HuH-7 (cell line): ENCODE measurements around the gene TMEM259.

Source experiments
- DNase-seq: peaks from one replicate; pipeline ENCODE4 v3.0.0; 2011; ENCODE audit warnings: low spot score

The TMEM259 gene

DNA sequence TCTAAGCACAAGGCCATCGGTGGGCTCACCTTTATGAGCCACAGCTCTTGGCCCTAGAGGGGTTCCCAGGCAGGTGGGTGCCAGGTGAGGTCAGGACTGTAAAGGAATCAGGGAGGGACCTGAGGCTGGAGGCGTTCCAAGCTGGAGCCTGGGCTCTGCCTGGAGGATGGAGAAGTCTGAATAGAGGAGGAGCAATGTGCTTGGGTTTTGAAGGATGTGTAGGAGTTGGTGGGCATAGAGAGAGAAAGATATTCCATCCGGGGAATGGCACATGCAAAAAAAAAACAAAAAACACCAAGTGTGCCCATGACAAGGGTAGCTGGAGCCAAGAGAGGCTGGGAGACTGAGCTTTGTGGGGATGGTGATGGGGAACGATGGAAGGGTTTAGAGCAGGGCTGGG lies 18.3 kb downstream of the TMEM259 start:
- no peak for DNase-seq

GRCh38 chr19:1001538-1002166 lies 19.3 kb downstream of the TMEM259 start:
- peak; percentile 80 for DNase-seq

DNA sequence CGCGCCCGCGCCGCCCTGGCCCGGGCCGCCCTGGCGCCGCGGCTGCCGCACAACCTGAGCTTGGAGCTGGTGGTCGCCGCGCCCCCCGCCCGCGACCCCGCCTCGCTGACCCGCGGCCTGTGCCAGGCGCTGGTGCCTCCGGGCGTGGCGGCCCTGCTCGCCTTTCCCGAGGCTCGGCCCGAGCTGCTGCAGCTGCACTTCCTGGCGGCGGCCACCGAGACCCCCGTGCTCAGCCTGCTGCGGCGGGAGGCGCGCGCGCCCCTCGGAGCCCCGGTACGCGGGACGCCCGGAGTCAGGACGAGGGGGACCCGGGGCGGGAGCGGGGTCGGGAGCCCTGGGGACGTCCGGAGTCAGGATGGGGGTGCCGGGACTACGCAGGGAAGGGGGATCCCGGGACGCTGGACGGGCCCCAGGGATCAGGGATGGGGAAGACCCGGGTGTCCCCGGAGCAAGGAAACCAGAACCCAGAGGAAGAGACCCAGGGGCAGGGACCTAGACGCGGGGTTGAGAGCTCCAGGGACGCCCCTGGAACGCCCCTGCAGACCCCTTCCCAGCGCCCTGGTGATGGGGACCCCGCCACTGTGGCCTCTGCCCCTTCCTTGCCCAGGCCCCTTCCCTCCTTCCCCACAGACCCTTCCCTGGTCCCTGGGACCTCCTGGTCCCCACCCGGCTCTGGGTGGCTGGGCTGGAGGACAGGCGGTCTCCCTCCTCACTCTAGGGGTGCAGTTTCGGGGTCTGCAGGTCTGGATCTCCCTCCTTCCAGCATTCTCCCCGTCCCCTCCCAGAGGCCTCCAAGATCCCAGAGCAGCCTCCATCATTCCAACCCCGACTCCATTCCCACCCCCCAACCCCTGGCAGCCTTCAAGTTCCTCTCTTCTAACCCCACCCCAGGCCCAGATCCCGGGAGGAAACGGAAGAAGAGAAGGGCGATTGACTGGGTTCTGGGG lies 20.1 kb downstream of the TMEM259 start:
- DNase-seq = peak; percentile 67

- peak; percentile 96 for DNase-seq
Measured at GRCh38 chr19:1000095-1000494, 20.8 kb downstream of the TMEM259 start, which contains the start of gene GRIN3B. TSS of gene GRIN3B (plus strand) at chr19:1000419. CDS start at chr19:1000438, 19 bp downstream.

GRCh38 chr19:999379-999719 lies 21.6 kb downstream of the TMEM259 start:
- DNase-seq = no peak

DNA sequence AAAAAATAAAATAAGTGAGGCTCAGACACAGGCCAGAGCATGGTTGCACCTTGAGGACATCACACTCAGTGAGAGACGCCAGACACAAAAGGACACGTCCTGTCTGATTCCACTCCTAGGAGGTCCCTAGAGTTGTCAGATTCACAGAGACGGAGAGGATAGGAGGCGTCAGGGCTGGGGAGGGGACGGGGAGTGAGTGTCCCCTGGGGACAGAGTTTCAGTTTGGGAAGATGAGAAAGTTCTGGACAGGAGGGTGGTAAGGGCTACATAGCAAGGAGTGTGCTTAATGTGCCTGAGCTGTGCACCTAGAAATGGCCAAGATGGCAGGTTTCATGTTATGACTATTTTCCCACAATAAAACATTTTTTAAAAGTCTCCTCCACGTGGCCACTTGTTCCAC lies 22.9 kb downstream of the TMEM259 start:
- no peak for DNase-seq

DNA sequence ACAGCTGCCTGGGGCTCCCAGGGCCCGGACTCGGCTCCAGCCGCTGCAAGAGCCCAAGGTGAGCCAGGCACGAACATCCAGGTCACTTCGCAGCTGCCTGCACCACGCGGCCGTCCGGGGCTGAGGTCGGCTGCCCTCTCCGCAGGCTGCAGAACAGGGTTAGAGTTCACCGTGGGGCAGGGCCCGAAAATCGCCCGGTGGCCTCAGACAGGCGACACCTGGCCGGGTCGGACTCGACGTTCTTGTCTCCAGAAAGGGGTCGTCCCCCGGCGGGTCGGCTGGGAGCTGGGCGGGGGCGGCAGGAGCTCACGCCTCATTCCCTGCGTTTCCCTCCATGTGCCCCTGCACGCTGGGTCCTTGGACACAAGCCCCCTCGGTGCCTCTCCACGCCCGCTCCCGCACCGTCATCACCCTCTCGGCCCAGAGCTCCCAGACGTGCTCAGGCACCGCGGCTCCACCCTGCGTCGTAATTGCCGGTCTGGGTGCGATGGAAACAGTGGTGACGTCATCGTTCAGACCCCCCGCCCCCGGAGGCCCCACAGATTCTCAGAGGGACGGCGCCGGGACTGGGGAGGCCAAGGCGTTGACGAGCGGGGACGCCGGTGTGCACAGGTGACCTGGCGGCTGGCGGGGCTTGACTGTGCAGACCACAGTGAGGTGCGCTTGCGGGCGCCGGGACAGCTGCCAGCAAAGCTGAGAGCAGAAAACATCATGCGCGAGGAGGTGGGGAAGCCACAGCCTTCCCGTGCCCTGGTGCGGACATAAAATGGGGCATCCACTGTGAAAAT lies 24.7 kb downstream of the TMEM259 start:
- no peak for DNase-seq

GRCh38 chr19:995051-995827 lies 25.7 kb downstream of the TMEM259 start:
- DNase-seq = no peak

DNA sequence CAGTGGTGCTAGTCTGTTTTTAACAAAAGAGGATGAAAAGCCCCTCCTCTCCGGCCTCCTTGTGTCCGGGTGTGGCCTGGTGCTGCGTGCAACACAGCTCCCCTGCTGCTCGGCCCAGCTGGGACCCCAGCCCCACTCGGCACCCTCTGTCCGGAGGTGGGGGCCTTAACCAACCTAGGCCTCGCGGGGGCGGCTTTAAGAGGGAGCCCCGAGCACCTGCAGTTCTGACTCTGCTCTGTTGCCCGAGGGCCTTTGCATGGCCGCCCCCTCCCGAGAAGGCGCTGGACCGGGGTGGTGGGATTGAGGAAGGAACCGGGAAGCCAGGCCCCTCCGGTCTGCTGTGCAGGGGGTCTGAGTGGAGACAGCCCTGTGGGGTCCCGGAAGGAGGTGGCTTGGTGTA lies 26.4 kb downstream of the TMEM259 start:
- no peak for DNase-seq

- no peak for DNase-seq
Measured at GRCh38 chr19:993831-994393, 27.0 kb downstream of the TMEM259 start.

DNA sequence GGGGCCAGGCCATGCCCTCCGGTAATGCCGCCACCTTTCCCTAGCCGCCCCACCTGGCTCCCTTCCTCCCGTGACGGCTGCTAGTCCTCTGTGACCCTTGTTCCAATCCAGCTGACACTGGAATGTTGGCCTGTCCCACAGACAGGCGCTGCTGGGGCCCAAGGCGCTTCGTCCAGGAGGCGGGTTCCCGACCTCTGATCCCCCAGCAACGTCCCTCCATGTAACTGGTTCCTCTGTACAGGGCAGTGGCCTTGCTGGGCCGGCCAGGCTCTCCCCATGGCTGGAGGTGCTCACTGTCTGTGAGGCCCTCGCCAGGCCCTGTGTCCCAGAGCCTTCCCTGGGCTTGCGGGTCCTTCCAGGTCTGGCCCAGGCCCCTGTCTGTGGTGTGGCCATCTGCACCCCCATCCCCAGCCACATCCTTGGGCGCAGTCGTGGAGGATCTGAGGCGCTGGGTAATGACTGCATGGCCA lies 27.5 kb downstream of the TMEM259 start:
- DNase-seq = no peak

GRCh38 chr19:992670-993055 lies 28.3 kb downstream of the TMEM259 start:
- DNase-seq = no peak

DNA sequence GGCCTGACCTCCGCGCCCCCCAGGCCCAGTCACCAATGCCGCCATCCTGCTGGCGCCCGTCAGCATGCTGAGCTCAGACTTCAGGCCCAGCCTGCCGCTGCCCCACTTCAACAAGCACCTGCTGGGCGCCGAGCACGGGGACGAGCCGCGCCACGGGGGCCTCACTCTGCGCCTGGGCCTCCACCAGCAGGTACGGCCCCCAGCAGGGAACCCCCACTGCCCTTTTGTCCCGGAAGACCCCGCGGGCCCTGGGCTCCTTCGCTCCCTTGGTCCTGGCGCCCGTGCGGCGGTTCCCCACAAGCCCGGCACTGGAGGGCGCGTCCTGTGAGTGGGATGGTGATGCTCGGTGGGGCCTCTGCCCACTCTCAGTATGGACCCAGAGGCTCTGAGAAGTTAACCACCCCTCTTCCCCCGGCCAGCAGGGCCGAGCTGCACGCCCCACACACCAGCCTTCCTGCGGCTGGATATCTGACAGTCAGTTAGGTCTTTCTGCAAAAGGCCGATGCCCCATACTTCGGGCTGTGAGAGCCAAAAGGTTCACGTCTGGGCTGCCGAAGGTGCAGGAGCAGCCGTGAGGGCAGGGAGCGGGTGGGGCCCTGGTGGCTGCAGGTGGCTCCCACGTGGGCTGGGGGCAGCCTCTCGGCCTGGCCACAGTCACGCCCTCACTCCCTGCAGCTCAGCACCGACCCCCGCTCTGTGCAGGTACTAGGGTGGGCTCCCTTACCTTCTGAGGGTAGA lies 28.8 kb downstream of the TMEM259 start:
- DNase-seq = no peak

GRCh38 chr19:991174-991931 lies 29.6 kb downstream of the TMEM259 start:
- no peak for DNase-seq

DNA sequence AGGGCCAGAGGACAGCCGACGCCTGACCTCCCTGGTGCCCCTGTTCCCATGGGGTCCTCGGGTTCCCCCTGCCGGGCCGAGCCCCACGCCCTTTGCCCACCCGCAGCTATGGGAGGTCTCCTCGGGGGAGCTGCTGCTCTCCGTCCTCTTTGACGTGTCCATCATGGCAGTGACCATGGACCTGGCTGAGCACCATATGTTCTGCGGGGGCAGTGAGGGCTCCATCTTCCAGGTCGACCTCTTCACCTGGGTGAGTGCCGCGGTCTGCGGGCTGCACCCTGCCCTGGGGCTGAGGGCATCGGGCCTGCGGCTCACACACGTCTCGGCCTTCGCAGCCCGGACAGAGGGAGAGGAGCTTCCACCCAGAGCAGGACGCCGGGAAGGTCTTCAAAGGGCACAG lies 30.2 kb downstream of the TMEM259 start:
- DNase-seq = no peak

DNA sequence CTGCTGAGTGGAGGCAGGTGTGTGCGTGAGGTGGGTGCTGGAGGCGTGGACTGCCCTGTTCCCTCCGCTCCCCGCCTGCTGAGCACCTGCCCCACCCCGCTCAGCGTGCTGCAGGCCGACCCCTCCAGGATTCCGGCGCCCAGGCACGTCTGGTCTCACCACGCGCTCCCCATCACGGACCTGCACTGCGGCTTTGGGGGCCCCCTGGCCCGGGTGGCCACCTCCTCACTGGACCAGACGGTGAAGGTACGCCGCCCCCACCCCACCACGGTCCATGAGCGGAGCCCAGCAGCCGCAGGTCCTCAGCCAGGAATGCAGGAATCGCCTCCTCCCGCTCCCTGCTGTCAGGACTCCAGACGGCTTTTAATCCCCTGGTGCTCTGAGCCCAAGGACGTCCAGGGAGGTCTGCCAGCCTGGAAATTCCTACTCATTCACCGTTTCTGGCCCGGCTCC lies 30.8 kb downstream of the TMEM259 start:
- no peak for DNase-seq

DNA sequence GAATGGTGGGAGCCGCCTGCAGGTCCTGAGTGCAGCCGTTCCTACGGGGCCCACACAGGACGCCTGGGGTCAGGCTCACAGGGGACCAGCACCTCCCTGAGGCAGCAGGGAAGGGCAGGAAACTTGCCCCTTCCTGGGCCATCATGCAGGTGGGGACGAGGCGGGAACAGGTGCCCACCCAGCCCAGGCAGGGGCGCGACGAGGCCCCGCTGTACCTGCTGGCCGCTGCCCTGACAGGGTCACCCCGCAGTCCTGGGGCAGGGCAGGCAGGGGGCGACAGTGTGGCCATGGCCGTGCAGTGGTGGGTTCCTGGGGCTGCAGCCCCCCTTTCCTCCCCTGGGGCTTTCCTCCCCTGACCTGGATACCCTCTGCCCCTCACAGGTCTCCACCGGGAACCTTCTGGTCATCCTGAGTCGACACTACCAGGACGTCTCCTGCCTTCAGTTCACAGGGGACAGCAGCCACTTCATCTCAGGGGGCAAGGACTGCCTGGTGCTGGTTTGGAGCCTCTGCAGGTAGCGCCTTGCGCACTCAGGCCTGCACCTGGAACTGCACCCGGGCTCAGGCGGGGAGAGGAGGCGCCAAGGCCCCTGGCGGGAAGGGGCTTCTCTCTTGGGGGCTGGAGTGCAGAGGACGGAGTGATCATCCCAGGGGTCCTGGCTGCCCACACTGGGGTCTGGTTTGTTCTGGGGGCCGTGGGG lies 31.4 kb downstream of the TMEM259 start:
- DNase-seq = no peak

DNA sequence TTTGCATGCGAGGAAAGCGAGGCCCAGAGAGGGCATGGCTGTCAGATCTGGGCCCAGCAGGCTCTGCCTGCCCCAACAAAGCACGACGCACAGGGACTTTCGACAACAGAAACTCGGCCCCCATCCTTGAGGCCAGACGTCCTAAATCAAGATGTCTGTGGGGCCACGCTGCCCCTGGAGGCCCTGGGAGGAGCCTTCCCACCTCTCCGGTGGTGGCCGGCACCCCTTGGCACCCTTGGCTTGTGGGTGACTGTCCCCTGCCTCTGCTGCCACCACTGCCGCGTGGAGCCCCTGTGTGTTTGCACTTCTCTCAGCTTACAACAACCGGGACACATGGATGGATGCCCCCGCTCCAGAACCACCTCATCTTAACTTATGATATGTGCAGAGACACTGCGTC lies 32.4 kb downstream of the TMEM259 start:
- DNase-seq = no peak

DNA sequence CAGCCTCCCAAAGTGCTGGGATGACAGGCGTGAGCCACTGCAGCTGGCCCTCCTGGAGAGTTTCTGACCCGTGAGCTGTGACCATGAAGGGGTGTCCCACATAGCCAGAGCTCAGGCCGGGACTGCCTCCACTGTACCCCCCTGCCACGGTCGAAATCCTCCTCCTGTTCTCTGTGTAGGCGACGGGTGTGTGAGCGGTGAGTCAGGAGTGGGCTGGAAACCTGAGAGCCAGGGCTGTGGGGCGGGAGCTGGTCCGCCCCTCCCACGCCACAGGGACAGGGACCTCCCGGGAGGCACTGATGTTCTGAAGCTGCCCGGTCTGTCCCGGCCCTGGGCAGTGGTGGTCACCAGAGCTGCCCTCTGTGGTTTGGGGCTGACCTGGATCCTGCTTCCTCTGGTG lies 32.8 kb downstream of the TMEM259 start:
- no peak for DNase-seq
